Smooth muscle cell (in vitro differentiated cells): ENCODE results near the gene GNAS. TPM values are rescaled to one million over a fixed set of nuclear protein-coding genes. Genes with fewer than 3 reads are reported as not detected.

Experiments
- DNase-seq: peaks from one replicate; lab custom pipeline; 2025; ENCODE audit not compliant: unreplicated experiment; lab: John Stamatoyannopoulos, UW
- H2AFZ ChIP-seq: fragments of 200-600 bp; sonication (generic); 2 replicates; pipeline ENCODE4 v1.6.0; 2016; ENCODE audit warnings: antibody characterized with exemption, low read depth, mild to moderate bottlenecking
- H3F3A ChIP-seq: fragments of 200-600 bp; sonication (generic); 2 replicates; pipeline ENCODE4 v1.6.0; 2017; ENCODE audit warnings: antibody characterized with exemption, low read depth
- H3K27ac ChIP-seq: fragments of 200-600 bp; sonication (generic); 2 replicates; pipeline ENCODE4 v1.5.1; 2016; ENCODE audit warnings: low read depth, mild to moderate bottlenecking
- H3K27me3 ChIP-seq: fragments of 200-600 bp; sonication (generic); 2 replicates; pipeline ENCODE4 v1.6.1; 2016; ENCODE audit warnings: low read depth, mild to moderate bottlenecking
- H3K36me3 ChIP-seq: fragments of 200-600 bp; sonication (generic); 2 replicates; pipeline ENCODE4 v1.5.1; 2016; ENCODE audit warnings: low read depth
- H3K4me1 ChIP-seq: fragments of 200-600 bp; sonication (generic); 2 replicates; pipeline ENCODE4 v1.5.1; 2016; ENCODE audit warnings: low read depth
- H3K4me2 ChIP-seq: fragments of 200-600 bp; sonication (generic); 2 replicates; pipeline ENCODE4 v1.6.0; 2016; ENCODE audit warnings: mild to moderate bottlenecking
- H3K4me3 ChIP-seq: fragments of 200-600 bp; sonication (generic); 2 replicates; pipeline ENCODE4 v1.5.1; 2016; ENCODE audit warnings: mild to moderate bottlenecking
- H3K79me2 ChIP-seq: fragments of 200-600 bp; sonication (generic); 2 replicates; pipeline ENCODE4 v1.6.0; 2016; ENCODE audit warnings: low read depth, mild to moderate bottlenecking
- H3K9ac ChIP-seq: fragments of 200-600 bp; sonication (generic); 2 replicates; pipeline ENCODE4 v1.6.0; 2016; ENCODE audit warnings: low read depth
- H3K9me3 ChIP-seq: fragments of 200-600 bp; sonication (generic); replicated peaks from 2 replicates; pipeline ENCODE4 v1.5.1; 2016; ENCODE audit warnings: low read depth
- H4K20me1 ChIP-seq: fragments of 200-600 bp; sonication (generic); 2 replicates; pipeline ENCODE4 v1.6.0; 2016; ENCODE audit warnings: low read depth
- WGBS: methylation state at CpG from one replicate; pipeline ENCODE4 v1.1.7; 2016; ENCODE audit warnings: low lambda C conversion rate; 5-methylcytosine and 5-hydroxymethylcytosine counted together
- polyA plus RNA-seq: library from polyadenylated mRNA; unstranded; fragments of >200 nt; fragmentation: Nextera tagmentation; extraction: Ambion mirVana; gene quantifications from 2 replicates; pipeline ENCODE4 v1.2.1, GENCODE V29; 2016
- total RNA-seq: library from RNA; depleted of rRNA; stranded (reverse); fragments of >200 nt; gene quantifications from 2 replicates; pipeline ENCODE4 v1.2.3, GENCODE V29; 2014
- TF ChIP-seq, protein P1 (sequence below): fragments of 200-600 bp; sonication (generic); IDR thresholded peaks from 2 replicates; pipeline ENCODE4 v1.5.1; 2017; ENCODE audit warnings: borderline replicate concordance, mild to moderate bottlenecking, antibody characterized with exemption; ENCODE audit not compliant: insufficient read depth, poor library complexity, severe bottlenecking

Gene GNAS
- total and polyA plus RNA-seq, 2 experiments from 2014 or later = 1,240 to 1,914 TPM

DNA sequence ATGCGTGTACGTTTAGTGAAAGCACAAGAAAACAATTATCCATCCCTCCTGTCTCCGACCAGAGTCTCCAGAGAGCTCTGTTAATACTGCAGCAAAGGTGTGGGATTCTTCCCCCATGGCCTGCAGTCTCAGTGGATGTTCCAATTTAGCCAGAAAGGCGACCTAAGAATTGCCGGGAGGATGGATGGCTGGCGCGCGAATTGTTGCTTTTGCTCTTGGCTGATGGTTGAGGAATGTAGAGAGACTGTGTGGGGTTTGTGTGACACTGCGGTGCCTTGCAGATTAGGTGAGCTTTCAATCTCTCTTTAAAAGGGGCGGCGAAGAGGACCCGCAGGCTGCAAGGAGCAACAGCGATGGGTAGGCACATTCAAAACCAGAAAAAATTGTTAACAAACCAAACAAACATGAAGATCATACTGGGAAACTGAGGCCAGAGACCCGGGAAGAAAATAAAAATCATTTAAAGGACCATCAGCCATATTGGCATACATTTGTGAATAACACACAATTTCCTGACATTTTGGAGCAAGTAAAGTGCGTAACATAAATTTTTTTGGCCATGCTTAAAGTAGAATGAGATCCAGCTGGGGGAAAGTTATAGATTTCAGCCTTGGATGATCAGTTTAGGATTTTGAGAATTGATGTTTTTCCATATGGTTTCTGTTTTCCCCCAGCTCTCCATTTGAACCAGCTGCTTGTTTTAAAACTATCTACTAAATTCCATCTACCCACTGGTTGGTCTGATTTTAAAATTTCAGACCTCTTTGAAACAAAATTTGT lies 46.3 kb downstream of the GNAS start:
- peaks cover 100% of the 10 kb centered on the region for H4K20me1 ChIP-seq
- H3K4me3 ChIP-seq = no peak overlapping the region
- H3K27ac ChIP-seq = peak overlapping the region; percentile 46
- H3F3A ChIP-seq = peaks cover 20% of the 10 kb centered on the region
- TF ChIP-seq, protein P1, sequence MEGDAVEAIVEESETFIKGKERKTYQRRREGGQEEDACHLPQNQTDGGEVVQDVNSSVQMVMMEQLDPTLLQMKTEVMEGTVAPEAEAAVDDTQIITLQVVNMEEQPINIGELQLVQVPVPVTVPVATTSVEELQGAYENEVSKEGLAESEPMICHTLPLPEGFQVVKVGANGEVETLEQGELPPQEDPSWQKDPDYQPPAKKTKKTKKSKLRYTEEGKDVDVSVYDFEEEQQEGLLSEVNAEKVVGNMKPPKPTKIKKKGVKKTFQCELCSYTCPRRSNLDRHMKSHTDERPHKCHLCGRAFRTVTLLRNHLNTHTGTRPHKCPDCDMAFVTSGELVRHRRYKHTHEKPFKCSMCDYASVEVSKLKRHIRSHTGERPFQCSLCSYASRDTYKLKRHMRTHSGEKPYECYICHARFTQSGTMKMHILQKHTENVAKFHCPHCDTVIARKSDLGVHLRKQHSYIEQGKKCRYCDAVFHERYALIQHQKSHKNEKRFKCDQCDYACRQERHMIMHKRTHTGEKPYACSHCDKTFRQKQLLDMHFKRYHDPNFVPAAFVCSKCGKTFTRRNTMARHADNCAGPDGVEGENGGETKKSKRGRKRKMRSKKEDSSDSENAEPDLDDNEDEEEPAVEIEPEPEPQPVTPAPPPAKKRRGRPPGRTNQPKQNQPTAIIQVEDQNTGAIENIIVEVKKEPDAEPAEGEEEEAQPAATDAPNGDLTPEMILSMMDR = no peak
- no peak overlapping the region for H3K9ac ChIP-seq
- H3K79me2 ChIP-seq = peaks cover 100% of the 10 kb centered on the region
- DNase-seq = no peak
- no peaks in the 10 kb centered on the region for H3K27me3 ChIP-seq
- 82% methylated on average over 15 of the region's 15 CpGs for WGBS
- no peaks in the 10 kb centered on the region for H3K9me3 ChIP-seq
- H3K4me2 ChIP-seq = no peak overlapping the region
- H2AFZ ChIP-seq = no peak overlapping the region
- peaks cover 4% of the 10 kb centered on the region for H3K36me3 ChIP-seq
- peaks cover 64% of the 10 kb centered on the region for H3K4me1 ChIP-seq

DNA sequence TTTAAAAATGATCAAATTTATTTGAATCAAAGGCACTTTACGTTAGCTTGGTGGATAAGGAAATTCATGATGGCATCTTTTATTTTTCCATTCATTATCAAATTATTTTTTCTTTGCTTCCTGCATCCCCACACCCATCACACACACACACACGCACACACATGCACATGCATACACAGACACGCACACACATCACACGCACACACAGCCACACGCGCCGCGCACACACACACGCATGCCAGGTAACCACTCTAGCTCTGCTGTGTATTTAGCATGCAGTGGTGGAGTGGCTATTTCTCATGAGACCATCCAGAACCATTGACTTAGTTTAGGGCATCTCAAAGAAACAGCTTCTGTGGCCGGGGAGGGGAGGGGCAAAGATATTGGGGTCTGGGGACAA lies 47.0 kb downstream of the GNAS start:
- Histone ChIP-seq H3K4me1 (peaks cover 57% of the 10 kb centered on the region), H3K79me2 (peaks cover 100% of the 10 kb centered on the region), H3K27me3 (no peaks in the 10 kb centered on the region), H3K4me2 (no peak overlapping the region), H3K4me3 (no peak overlapping the region), H3K9me3 (no peaks in the 10 kb centered on the region), H2AFZ (no peak overlapping the region), H3K9ac (no peak overlapping the region), H3K27ac (peak overlapping the region; percentile 25), H3K36me3 (peaks cover 10% of the 10 kb centered on the region), H4K20me1 (peaks cover 100% of the 10 kb centered on the region), H3F3A (peaks cover 22% of the 10 kb centered on the region)
- WGBS = 94% methylated on average over 10 of the region's 10 CpGs
- no peak for DNase-seq
- TF ChIP-seq, protein P1 = no peak

DNA sequence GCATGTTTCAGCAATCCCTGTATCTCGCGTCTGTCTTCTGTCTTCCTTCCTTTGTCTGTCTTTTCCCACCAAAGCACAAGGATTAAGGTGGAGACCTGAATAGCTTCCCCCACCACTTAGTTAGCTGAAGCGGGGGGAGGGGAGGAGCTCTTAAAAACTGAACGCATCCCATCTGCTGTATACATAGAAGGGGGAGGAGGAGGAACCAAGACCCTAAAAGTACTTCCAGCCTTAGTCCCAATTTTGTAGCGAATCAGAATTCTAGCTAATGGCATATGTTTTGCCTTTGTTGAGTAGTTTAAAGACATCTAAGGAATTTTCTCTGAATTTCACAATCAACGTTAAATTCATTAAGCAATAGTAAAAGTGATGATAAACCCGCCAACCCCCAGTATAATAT lies 47.9 kb downstream of the GNAS start:
- H2AFZ ChIP-seq = no peak overlapping the region
- peaks cover 25% of the 10 kb centered on the region for H3F3A ChIP-seq
- no peaks in the 10 kb centered on the region for H3K27me3 ChIP-seq
- no peak overlapping the region for H3K4me2 ChIP-seq
- peaks cover 100% of the 10 kb centered on the region for H3K79me2 ChIP-seq
- TF ChIP-seq, protein P1 = no peak
- WGBS = 62% methylated on average over 7 of the region's 7 CpGs
- H3K36me3 ChIP-seq = peaks cover 16% of the 10 kb centered on the region
- no peak overlapping the region for H3K9ac ChIP-seq
- H4K20me1 ChIP-seq = peaks cover 100% of the 10 kb centered on the region
- H3K27ac ChIP-seq = peak overlapping the region; percentile 25
- DNase-seq = no peak
- no peaks in the 10 kb centered on the region for H3K9me3 ChIP-seq
- H3K4me3 ChIP-seq = no peak overlapping the region
- peaks cover 48% of the 10 kb centered on the region for H3K4me1 ChIP-seq
